Testis (tissue), 5 donors: ENCODE measurements around the gene KIAA0753. TPM values are rescaled to one million over a fixed set of nuclear protein-coding genes. Genes with fewer than 3 reads are reported as not detected.

Experiments used
- DNase-seq: peaks from one replicate; pipeline ENCODE4 v3.0.0-alpha.2; 2019
- H3K27ac ChIP-seq, 2 donors: fragments of 200-600 bp; sonication (generic); one replicate each; pipeline ENCODE4 v1.5.1; 2019
- H3K27me3 ChIP-seq: fragments of 200-600 bp; sonication (generic); one replicate; pipeline ENCODE4 v1.5.1; 2019
- H3K36me3 ChIP-seq: fragments of 200-600 bp; sonication (generic); one replicate; pipeline ENCODE4 v1.5.1; 2017; ENCODE audit warnings: low read depth; ENCODE audit errors: missing control alignments
- H3K4me1 ChIP-seq: fragments of 200-600 bp; sonication (generic); one replicate; pipeline ENCODE4 v1.5.1; 2019
- H3K4me3 ChIP-seq, 2 donors: fragments of 200-600 bp; sonication (generic); one replicate each; pipeline ENCODE4 v1.5.1; 2017 to 2019
- H3K9me3 ChIP-seq: fragments of 200-600 bp; sonication (generic); one replicate; pipeline ENCODE4 v1.5.1; 2017
- POLR2A ChIP-seq: fragments of 450-650 bp; IDR thresholded peaks from one replicate; pipeline ENCODE4 v1.6.1; 2017; ENCODE audit warnings: antibody characterized with exemption, mild to moderate bottlenecking, moderate library complexity
- WGBS, 2 donors: methylation state at CpG; one replicate each; pipeline ENCODE4 v1.1.5; 2018; 5-methylcytosine and 5-hydroxymethylcytosine counted together
- intact Hi-C: fragments of 100-400 bp; cut with DNase I; formaldehyde crosslinking; loops from one replicate; pipeline ENCODE4 v1.15.1; 2023; ENCODE audit warnings: low total_unique reads
- long read RNA-seq, 2 donors: transcript quantifications; one replicate each; lab custom pipeline, GENCODE V29; 2026
- polyA plus RNA-seq: library from polyadenylated mRNA; stranded (reverse); fragments of 350-450 nt; fragmentation: Illumina TruSeq; extraction: RNeasy Lipid Tissue Mini Kit (QIAGEN cat#74804); gene quantifications from one replicate; pipeline ENCODE4 v1.2.3, GENCODE V29; 2014; ENCODE audit warnings: low read depth, low replicate concordance; ENCODE audit not compliant: insufficient read depth
- total RNA-seq, 2 donors: library from RNA; depleted of rRNA; stranded (reverse); fragments of >200 nt; gene quantifications; one replicate each; pipeline ENCODE4 v1.2.3, GENCODE V29; 2016
- TF ChIP-seq, protein P1 (sequence below), 3 experiments: fragments of 450-650 bp in 2 of 3; fragments of 200-600 bp in 1 of 3; sonication (generic) in 1 of 3; IDR thresholded peaks; one replicate each; pipeline ENCODE4 v1.5.1; 2016 to 2019; ENCODE audit warnings: antibody characterized with exemption in 3 of 3, mild to moderate bottlenecking in 2 of 3, moderate library complexity in 1 of 3

KIAA0753 gene
- total RNA-seq (10 to 100 TPM; 43.9 to 59.8 TPM), polyA plus RNA-seq (44.7 TPM)
- long read RNA-seq, donor 1, full-length matches to known transcripts: 1 of 362 reads
- long read RNA-seq, donor 1, partial matches to known transcripts: 329 of 362 reads
- long read RNA-seq, donor 1, other reads (novel, unspliced or antisense): 32 of 362 reads
- long read RNA-seq, donor 2, partial matches to known transcripts: 99 of 265 reads
- long read RNA-seq, donor 2, other reads (novel, unspliced or antisense): 166 of 265 reads

DNA sequence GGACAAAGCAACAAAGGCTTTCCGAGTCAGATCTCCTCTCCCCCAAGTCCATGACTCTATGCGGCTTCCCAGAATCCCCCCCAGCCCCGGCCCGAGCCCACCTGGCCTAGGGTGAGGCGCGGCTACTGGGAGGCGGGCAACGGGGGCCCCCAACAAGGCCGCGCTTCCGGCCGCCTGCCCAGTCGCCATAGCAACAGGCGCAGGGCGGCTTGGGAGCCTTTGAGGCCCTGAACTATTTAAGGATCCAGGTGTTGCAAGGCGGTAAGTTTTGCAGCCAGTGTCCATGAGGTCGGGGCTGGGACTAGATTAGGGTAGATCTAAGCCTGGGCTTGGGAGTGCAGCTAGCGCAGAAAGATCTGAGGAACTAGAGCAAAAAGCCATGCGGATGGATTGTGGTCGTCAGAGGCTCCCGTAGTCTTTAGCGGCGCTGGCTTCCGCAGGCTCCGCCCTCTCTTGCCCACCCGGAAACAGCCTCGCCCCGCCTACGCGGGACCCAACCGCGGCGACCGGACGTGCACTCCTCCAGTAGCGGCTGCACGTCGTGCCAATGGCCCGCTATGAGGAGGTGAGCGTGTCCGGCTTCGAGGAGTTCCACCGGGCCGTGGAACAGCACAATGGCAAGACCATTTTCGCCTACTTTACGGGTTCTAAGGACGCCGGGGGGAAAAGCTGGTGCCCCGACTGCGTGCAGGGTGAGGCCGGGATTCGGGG lies at the start of gene KIAA0753, which contains the start of gene TXNDC17:
TSS of gene KIAA0753 (minus strand) at position 176 of the 711 bp plus-strand sequence. CDS start 5,608 bp downstream, outside the sequence.
TSS of gene TXNDC17 (plus strand) at position 525 of the 711 bp plus-strand sequence. CDS start at position 548, 23 bp downstream.
- intact Hi-C loops: no loop called here
- WGBS, 2 donors: 0 to 1% methylated on average over 21 to 52 of the region's 52 CpGs
- no peaks in the 10 kb centered on the region for H3K36me3 ChIP-seq
- DNase-seq: peak; percentile 94
- peak within 1 kb of the TSS; percentile 83 to 91 for H3K27ac ChIP-seq
- H3K9me3 ChIP-seq: no peaks in the 10 kb centered on the region
- H3K27me3 ChIP-seq: no peaks in the 10 kb centered on the region
- H3K4me3 ChIP-seq: peak within 1 kb of the TSS; percentile 73 to 95
- TF ChIP-seq, protein P1, sequence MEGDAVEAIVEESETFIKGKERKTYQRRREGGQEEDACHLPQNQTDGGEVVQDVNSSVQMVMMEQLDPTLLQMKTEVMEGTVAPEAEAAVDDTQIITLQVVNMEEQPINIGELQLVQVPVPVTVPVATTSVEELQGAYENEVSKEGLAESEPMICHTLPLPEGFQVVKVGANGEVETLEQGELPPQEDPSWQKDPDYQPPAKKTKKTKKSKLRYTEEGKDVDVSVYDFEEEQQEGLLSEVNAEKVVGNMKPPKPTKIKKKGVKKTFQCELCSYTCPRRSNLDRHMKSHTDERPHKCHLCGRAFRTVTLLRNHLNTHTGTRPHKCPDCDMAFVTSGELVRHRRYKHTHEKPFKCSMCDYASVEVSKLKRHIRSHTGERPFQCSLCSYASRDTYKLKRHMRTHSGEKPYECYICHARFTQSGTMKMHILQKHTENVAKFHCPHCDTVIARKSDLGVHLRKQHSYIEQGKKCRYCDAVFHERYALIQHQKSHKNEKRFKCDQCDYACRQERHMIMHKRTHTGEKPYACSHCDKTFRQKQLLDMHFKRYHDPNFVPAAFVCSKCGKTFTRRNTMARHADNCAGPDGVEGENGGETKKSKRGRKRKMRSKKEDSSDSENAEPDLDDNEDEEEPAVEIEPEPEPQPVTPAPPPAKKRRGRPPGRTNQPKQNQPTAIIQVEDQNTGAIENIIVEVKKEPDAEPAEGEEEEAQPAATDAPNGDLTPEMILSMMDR (IDR thresholded peaks at IDR 0.05): no peak
- no peak for TF ChIP-seq POLR2A
- H3K4me1 ChIP-seq: peaks cover 14% of the 10 kb centered on the region

DNA sequence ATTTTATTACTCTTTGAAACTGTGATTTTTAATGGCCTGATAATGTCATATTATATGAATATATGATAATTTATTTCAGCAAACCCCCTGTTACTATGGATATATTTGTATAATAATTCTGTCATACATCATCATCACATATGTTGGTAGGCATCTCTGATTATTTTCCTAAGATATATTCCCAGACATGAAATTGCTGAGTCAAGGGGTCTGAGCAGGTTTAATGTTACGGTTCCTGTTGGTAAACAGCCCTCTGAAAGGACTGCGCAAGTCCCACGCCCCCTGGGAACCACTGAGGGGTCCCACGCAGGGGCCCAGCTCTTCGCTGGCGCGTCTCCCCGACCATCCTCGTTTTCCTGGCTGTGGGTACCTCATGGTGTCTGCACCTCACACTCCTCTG lies 48.4 kb upstream of the KIAA0753 start:
- intact Hi-C loops: no loop called here
- no peaks in the 10 kb centered on the region for H3K4me1 ChIP-seq
- no peaks in the 10 kb centered on the region for H3K9me3 ChIP-seq
- no peak for DNase-seq
- TF ChIP-seq, protein P1 (IDR thresholded peaks at IDR 0.05): no peak
- TF ChIP-seq POLR2A: no peak
- H3K4me3 ChIP-seq: no peak overlapping the region
- H3K27ac ChIP-seq: no peak overlapping the region
- H3K36me3 ChIP-seq: no peaks in the 10 kb centered on the region
- WGBS, 2 donors: 91 to 94% methylated on average over 9 of the region's 9 CpGs
- no peaks in the 10 kb centered on the region for H3K27me3 ChIP-seq

DNA sequence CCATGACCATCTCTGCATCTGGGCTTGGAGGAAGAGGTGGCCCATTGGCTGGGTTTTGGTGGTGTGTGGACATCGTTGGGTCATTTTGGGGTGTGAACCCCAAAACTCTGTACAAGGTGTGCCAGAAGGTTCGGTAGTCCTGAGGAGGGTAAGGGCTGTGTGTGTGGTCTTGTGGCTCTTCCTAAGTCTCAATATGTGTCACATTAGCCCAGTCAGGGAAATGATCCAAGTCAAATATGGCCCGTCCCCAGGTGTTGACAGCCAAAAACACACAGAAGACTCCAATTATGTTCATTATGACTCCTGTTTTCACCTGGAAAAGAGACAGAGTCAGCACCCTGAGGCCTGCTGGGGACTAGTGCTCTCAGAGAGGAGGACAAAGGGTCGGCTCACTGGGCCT lies 45.5 kb upstream of the KIAA0753 start:
- no peaks in the 10 kb centered on the region for H3K27me3 ChIP-seq
- no peak for TF ChIP-seq POLR2A
- TF ChIP-seq, protein P1 (IDR thresholded peaks at IDR 0.05): no peak
- 84 to 90% methylated on average over 2 to 4 of the region's 4 CpGs for WGBS, 2 donors
- no peak overlapping the region for H3K27ac ChIP-seq
- intact Hi-C loops: no loop called here
- no peaks in the 10 kb centered on the region for H3K4me1 ChIP-seq
- no peak for DNase-seq
- H3K36me3 ChIP-seq: no peaks in the 10 kb centered on the region
- H3K4me3 ChIP-seq: no peak overlapping the region
- H3K9me3 ChIP-seq: no peaks in the 10 kb centered on the region

DNA sequence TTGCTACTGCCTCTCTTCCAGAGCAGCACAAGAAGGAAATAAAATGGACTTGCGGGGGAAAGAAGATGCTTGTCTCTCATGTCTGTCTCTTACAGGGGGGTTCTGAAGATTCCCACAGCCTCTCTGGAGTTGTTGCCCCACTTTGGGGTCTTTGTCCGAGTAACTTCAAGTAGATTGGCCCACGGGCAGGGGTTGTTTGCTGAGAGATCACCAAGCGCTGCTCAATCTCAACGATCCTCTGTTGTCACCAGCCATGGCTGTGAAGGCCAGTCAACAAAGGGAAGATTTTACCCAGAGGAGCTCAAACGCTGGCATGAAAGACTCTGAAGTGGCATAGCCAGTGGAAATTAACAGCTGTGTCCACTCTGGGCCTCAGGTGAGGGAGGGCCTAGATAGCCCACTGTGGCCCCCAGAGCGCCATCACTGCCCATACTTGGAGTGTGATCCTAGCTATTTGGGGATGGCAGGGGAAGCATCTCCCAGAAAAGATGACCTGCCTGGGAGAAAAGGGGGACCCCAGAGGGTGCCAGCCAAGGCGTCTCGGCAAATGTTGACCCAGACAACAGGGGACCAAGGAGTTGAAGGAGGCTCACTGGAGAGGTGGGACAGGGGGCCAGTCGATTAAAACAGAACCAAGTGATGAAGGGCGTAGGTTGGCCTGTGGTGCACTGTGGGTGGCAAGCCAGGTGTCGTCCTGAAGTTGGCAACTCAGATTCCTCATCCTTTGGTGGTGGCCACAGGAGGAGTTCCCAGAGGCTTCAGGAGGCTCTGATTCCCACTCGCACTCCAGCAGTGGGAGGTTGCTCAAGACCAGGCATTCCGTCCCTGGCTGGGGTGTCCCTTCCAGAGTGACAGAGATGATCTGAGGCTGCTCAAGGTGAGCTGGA lies 44.6 kb upstream of the KIAA0753 start:
- H3K27ac ChIP-seq: no peak overlapping the region
- no peaks in the 10 kb centered on the region for H3K36me3 ChIP-seq
- H3K4me1 ChIP-seq: no peaks in the 10 kb centered on the region
- no peak for DNase-seq
- 87 to 95% methylated on average over 9 to 14 of the region's 14 CpGs for WGBS, 2 donors
- intact Hi-C loops: no loop called here
- no peak for TF ChIP-seq POLR2A
- TF ChIP-seq, protein P1 (IDR thresholded peaks at IDR 0.05): no peak
- no peak overlapping the region for H3K4me3 ChIP-seq
- no peaks in the 10 kb centered on the region for H3K9me3 ChIP-seq
- no peaks in the 10 kb centered on the region for H3K27me3 ChIP-seq
